Muscle of arm (tissue), 12 donors: ENCODE measurements around the gene MMP23B. TPM values are rescaled to one million over a fixed set of nuclear protein-coding genes. Genes with fewer than 3 reads are reported as not detected.
"Not testable (repeated sequence)": the region's sequence is repeated elsewhere in the genome, so short reads cannot be mapped to it uniquely, and the experiment has no call there.

Experiments
- DNase-seq: peaks from one replicate; pipeline ENCODE4 v3.0.0-alpha.2; 2013
- polyA plus RNA-seq, 12 donors: library from polyadenylated mRNA; unstranded; fragments of 120-200 nt; gene quantifications; one replicate each; pipeline ENCODE4 v1.2.1, GENCODE V29; 2013; ENCODE audit not compliant: insufficient read length in 12 of 12

The MMP23B gene
- polyA plus RNA-seq, 12 donors, result 19.0 to 63.0 (median 25.5) TPM; not detected in 1

- no peak for DNase-seq
These were observed 33.2 kb downstream of the MMP23B start for GRCh38 chr1:1664941-1665814.

- DNase-seq, result no peak
These were observed 33.9 kb downstream of the MMP23B start for GRCh38 chr1:1665815-1666251.

GRCh38 chr1:1666526-1666925 is 34.6 kb downstream of the MMP23B start:
- DNase-seq, result no peak

GRCh38 chr1:1669468-1670440 is 37.8 kb downstream of the MMP23B start:
- no peak for DNase-seq

GRCh38 chr1:1670866-1671265 is 38.9 kb downstream of the MMP23B start:
- no peak for DNase-seq

- no peak for DNase-seq
These were observed 39.6 kb downstream of the MMP23B start for GRCh38 chr1:1671365-1672119.

GRCh38 chr1:1672181-1672965 is 40.4 kb downstream of the MMP23B start:
- DNase-seq, result no peak

GRCh38 chr1:1674806-1675205 is 42.8 kb downstream of the MMP23B start:
- DNase-seq, result not testable (repeated sequence)

- DNase-seq, result not testable (repeated sequence)
These were observed 43.2 kb downstream of the MMP23B start for GRCh38 chr1:1675218-1675617.

GRCh38 chr1:1676087-1676486 is 44.1 kb downstream of the MMP23B start:
- not testable (repeated sequence) for DNase-seq

GRCh38 chr1:1677718-1678580 is 46.0 kb downstream of the MMP23B start:
- no peak for DNase-seq

GRCh38 chr1:1678581-1679380 is 46.8 kb downstream of the MMP23B start:
- DNase-seq, result no peak

- DNase-seq, result no peak
These were observed 48.3 kb downstream of the MMP23B start for GRCh38 chr1:1680031-1680911.

- DNase-seq, result no peak
These were observed 48.9 kb downstream of the MMP23B start for GRCh38 chr1:1680912-1681273.

GRCh38 chr1:1683104-1683905 is 51.3 kb downstream of the MMP23B start:
- DNase-seq, result no peak
